HG02852 (cell line): Measurements from ENCODE around the gene SEMA3C.

Experiments
- ATAC-seq: cut with Tn5 transposase; IDR thresholded peaks from one replicate; pipeline ENCODE4 v1.9.1; 2021; ENCODE audit warnings: mild to moderate bottlenecking, moderate library complexity; ENCODE audit not compliant: unreplicated experiment

Gene SEMA3C

DNA sequence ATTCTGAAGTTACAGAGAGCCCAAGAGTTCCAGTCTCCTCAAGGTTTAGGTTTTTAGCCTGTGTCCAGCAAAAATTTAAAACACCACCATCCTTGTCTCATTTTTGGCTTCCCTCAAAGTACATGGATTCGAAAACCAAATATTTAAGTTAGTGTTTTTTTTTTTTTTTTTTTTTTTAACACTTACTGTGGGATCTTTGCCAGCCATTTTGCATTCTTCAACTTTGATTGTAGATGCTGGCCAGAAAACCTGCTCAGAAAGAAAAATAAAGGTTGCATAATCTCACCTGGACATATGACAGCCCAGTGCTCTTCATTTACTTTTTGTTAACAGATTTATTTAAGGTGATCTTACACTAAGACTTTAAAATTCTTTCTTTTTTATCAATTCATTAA lies 91.6 kb downstream of the SEMA3C start:
- ATAC-seq, result no peak

DNA sequence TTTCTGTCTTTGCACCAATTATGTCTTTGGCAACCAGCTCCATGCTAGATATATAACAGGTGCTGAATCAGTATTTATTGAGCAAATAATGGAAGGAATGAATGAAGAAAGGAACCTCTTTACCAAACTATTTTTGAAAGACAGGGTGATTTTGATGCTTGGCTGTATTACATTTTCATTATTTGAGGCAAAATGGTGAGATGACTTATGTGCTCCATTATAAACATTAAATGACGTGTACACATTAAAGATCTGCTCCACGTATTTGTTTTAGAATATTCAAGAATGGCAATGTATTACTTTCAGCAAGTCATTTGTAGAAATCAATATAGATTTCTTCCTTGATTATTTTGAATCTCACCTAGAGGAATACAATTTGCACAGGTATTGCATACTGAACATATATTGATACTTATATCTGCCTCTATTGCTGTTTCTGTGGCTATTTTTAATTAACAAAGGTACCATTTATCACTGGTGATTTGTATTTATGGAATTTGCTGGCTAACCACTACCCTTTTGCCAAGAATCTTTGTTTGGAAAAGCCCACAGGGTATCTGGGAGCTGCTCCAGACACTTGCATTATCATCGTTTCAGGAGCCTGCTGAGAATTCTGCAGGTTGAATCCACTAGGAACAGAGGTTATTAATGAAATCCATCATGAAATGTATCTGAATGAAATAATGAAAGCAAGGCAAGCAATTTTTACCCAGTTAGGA lies 92.2 kb downstream of the SEMA3C start:
- no peak for ATAC-seq

DNA sequence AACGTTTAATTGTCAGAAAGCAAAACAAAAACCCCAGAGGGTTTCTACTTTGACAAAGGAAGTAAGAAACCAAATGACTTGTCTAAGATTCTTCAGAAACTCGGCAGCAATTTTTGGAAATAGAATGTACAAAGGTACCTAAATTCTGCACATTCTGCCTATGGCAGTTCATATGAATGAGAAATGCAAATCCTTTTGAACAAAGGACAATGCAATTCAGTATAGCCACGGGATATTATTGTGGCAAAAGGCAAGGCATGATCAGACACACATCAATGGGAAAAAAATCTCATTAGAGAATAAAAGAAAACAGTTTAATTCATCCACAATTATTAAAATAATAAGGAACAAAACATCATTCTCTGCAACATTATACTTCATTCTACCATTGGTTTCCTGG lies 93.4 kb downstream of the SEMA3C start:
- ATAC-seq, result no peak

DNA sequence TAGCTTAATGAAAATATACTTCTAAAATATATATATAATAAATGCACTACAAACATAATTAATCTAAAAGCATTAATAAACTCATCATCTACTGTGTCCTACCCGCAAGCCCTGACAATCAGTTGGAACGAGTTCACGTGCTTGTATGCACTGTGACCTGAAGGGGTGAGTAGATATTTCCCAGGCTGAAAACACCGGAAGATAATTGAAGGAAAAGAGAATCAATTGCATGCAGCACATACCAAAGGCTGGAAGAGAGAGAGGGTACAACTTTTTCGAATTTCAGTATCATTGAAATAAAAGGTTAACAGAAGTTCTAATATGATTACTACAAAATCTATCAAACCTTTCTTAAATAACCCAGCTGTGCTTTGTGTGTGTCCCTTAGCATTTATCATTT lies 94.6 kb downstream of the SEMA3C start:
- ATAC-seq, result no peak

DNA sequence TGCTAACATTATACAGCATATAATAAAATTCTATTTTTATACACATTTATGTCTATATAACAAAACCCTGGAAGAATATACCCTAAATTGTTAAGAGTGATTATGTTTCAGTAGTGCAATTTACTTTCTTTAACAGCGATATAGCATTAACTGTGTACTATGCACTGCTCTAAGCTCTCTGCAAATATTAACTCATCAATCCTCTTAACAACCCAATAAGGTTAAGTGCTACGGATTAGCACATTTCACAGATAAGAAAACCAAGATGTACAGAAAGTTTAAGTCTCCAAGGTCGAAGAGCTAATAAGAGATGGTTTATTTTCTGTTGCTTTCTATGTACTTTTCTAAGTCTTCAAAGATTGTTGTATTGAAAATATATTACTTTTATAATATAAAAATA lies 95.8 kb downstream of the SEMA3C start:
- ATAC-seq, result no peak

DNA sequence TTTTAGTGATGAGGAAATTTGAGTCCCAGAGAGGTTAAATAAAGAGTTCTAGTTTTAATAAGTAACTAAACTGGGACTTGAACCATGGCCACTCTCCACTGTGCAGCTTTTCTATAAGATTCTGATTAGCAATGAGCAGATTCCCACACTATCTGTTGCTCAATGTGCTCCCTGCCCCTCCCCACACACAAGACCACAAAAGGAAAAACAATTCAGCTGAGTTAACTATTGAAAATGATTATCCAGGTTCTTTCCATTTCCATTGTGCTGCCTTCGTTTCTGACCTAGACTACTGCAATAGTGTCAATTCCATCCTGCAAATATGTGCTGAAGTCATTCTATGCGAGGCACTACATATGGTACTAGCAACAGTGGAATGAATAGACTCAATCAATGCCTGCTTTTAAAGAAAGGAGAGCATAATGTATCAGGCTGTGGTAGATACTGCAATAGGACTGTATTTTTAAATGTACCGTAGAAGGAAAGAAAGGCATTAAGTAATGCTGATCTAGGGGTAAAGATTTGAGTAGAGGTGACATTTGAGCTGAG lies 97.0 kb downstream of the SEMA3C start:
- no peak for ATAC-seq

DNA sequence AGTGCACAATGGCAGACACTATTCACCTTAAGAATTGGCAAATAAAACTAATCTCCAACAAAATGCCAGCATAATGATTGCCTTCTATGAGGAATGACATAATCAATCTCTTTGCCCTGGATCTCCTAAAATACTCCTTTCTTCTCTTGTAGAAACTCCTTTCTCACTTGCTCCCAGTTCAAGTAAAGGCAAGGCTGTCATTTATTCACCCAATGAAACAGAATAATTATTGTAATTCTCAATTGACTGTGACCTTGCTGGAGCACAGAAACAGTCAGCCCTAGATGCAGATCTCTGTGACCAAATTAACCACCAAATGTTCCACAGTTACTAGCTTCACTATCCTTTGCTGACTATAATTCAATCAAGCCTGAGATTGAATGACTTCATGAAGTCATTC lies 99.3 kb downstream of the SEMA3C start:
- no peak for ATAC-seq

DNA sequence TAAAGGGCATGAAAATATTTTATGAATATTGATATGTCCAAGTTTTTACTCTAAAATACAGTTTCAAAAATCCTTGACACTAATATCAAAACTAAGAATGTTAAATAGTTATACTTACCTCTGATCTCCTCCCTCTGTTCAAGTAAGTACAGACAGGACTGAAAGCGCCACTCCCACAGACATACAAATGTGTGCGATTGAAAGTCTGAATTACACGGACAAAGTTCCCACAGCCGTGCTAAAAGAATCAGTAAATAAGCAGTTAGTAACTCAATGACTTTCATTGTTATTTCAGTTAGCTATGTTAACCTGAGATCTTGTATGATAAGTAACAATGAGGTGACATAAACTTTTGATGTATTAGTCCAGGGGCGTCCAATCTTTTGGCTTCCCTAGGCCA lies 100.7 kb downstream of the SEMA3C start:
- no peak for ATAC-seq

DNA sequence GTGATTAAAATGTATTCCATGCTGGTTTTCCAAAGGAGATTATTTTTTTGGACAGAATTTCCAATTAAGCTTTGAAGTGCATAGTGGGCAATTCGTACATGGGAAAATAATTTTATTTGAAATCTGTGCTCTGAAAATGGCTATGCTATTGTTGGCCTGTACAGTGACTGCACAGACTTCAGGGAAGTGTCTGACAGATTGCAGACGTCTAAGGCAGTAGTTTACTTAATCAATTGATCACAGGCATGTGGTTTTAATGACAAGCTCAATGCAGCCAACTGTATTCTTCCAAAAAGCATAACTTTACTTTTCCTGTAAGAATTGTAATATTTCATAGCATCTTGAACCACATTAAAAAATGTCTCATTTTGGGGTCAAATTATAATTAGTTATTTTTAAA lies 102.0 kb downstream of the SEMA3C start:
- ATAC-seq, result no peak

DNA sequence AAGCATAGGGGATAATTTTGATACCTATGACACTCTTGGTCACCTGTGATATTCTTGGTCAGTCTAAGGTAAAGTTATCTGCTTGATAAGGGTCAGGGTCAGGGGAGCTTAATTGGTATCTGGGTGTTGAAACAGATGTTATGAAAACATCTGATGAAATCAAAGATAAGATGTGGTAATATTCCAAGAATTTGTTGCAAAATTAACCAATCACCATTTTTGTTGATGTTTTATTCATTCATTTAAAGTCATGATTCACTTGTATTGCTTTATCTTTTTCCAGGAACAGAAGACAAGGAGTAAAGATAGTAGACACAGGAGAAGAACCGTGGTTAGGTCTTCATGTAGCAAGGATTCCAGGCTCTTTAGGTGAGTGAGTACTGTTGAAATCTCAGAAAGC lies 103.1 kb downstream of the SEMA3C start:
- no peak for ATAC-seq

DNA sequence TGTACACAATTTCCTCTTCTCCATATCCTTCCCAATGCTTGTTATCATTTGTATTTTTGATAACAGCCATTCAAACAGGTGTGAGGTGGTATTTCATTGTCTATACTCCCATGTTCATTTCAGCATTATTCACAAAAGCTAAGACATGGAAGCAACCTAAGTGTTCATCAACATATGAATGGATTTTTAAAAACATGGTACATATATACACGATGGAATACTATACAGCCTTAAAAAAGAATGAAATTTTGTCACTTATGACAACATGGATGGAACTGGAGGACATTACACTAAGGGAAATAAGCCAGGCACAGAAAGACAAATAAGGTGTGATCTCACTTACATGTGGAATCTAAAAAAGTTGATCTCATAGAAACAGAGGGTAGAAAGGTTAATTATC lies 109.3 kb downstream of the SEMA3C start:
- no peak for ATAC-seq

DNA sequence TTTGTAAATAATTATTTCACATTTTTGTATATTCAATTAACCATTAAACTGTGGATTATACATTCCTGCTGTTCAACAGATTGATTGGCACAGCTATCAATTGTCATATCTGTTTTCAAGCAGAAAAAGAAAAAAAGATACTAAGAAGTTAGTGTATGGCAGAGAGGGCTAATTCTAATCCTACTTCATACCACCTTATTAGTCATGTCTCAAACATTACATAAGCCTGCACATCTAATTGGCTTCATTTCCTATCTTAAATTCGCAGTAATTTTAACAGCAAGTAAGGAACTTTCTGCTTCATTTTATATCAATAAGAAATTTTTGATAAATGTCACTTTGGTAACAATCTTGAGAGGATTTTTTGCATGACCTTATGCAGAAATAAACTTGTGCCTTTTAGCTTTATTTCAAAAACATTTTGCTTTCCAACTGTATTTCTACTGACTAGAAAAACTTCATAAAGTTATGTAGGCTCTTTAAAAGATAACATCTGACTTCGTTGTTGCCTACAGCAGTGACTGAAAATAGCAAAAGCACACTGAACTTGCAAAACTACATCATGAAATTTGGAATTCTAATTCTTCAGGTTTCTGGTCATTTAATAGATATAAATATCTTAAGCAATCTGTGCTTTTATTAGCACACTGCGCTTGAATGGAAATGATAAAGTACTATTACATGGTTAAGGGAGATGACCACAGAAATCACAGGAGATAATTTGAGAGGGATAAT lies 111.5 kb downstream of the SEMA3C start:
- no peak for ATAC-seq

DNA sequence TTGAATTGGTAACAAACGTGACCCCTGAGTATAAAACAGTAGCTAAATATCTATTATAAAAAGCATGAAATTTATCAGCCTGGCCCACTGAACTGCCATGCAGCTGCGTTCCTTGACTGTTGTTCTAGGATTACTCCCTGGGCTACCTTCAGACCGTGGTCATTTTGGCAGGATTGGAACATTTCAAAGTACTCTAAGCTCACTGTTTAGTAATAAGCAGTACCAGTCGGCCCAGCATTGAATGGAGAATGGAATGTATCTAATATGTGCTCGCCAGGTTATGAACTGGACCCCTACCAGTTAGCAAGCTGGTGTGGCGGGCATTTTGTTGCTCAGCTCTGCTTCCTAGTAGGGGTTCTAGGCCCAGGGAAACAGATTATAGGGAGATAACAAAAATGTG lies 112.2 kb downstream of the SEMA3C start:
- ATAC-seq, result no peak

DNA sequence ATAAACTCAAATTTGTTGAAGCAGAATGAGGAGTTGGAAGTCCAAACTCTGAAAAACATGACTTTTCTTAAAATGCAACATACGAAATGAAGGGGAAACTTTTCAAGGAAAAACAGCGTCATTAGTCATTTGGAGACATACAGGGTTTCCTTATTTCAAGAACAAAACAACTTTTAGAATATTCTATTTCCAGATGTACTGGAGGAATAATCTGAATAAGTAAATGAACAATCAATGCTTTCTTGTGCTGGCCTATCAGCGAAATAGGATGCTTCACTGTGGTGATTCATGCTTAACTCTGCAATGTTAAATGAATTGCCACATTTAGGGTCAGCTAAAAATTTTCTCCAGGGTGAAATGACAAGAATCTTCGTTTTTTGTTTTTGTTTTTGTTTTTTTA lies 114.3 kb downstream of the SEMA3C start:
- no peak for ATAC-seq

DNA sequence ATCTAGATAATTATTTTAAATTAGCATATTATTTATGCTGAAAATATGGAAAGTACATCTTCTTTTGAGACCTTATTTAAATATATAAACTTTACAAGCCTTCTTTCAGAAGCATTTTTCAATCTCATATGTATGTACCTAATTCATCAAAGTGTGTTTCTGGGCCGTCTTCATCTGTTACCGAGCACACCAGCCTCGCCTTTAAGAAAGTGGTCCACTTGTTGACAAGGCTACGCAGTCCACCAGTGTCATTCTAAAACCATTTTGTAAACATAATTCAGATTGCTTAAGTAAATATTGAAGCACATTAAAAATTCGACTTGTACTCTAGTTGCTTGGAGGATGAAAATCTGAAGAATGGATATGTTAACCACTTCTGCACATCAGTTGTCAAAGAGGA lies 116.3 kb downstream of the SEMA3C start:
- ATAC-seq, result no peak

DNA sequence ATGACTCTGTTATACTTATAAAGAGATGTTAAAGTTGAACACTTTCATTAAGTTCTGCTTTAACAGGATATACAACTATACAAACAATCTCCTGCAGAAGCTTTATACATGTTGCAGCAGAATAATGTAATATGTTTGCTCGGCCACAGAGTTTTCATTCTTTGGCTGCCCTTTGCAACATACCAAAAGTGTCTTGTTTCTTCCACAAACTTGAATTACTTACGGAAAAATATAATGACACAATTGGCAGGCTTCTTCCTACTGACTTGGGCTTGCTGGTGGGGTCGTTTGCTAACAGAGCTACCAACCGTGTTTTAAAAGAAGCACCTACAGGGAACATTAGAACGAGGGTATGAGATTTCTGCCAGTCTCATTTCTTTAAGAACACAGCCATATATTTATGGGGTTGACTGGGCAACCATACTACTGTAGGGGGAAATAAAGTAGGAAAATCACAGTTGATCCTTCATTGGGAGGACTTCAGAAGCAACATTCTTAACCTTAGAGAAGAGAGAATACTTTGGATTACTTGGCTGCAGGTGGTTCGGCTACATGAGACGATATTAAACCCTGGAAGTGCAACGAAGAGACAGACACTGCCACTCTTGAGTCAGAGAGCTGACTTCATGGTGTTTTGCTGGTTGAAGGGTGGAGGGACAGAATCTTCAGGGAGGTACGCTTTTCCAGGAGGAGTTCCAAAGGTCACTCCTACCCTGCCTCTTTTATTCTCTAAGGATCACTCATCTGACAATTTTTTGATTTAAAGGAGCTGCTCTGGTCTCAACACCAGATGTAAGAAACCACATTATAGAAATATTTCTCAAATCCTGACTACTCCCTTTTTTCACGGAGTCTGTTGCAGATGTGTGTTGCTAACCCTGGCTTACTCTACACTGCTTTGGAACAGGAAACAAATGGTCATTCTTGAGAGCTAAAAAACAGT lies 123.9 kb downstream of the SEMA3C start:
- ATAC-seq, result no peak

DNA sequence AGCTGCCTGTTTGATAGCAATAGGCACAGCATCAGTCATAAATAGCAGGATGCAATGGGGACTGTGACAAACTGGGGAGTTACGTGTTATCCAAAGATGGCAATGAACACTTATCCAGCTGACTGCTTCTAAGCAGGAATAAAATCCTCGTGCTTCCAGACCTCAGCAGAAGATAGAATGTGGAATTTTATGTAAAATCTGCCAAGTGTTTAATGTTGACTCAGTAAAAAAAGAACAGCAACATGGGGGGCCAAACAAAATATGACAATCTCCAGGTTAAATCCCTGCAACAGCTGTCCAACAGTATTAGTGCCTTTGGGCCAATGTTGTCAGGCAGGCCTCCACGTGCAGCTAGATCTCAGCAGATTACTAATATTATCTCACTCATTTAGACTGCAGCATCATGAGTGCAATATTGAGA lies 127.3 kb downstream of the SEMA3C start:
- no peak for ATAC-seq

DNA sequence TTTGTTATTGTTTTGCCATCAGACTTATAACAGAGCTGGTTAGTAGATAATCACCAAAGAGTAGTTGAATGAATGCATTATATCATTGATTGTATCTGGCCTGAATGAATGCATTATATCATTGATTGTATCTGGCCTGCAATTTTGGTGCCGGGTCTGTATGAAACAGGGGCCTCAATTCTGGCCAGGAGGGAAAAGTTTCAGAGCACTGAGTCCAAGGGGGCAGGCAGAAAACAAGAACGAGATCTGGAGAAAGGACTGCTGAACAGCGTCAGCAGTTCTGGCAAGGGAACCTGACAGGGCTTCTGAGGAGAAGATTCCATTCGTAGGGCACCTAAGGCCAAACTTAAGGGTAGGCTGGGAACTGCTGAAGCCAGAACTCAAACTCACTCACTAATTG lies 128.0 kb downstream of the SEMA3C start:
- ATAC-seq, result no peak

DNA sequence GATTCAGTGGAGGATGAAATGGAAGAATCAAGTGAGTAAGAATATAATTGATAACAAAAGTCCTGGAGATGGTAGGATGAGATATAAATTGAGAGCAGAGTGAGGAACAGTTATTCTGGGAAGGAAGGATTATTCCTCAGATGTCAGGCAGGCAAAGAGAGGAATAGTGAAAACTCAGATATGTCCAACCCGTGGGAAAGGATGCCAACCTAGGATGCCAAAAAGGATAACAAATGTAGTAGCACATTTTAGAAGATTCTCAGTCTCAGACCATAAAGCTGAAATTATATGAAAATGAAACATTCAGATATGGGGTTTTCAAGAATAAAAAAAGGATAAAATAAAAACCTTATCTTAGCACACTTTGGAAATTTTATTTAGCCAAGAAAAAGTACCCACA lies 131.1 kb downstream of the SEMA3C start:
- no peak for ATAC-seq

DNA sequence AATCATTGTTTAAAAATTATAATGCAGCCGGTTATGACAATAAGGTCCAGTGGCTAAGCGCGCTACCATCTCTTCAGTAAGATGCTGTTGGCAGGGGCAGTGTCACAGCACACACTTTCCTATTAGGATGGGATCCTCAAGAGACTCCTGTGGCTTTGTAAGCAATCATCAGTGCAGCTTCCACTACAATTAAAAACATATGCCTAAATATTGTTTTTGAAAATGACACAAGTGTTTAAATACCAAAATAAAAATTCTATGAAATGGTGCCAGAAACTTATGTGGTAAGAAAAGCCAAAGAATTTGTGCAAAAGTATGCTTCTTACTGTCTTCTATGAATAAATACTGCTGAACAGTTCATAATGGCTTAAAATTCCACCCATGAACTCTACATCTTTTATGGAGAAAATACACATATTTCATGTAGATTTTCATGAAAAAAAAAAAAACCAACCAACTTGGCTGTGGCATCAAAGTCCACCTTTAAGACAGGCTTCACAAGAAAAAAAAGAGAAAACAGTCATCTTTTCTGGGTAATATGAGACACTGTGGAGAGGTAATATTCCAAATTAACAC lies 132.8 kb downstream of the SEMA3C start:
- ATAC-seq, result no peak

DNA sequence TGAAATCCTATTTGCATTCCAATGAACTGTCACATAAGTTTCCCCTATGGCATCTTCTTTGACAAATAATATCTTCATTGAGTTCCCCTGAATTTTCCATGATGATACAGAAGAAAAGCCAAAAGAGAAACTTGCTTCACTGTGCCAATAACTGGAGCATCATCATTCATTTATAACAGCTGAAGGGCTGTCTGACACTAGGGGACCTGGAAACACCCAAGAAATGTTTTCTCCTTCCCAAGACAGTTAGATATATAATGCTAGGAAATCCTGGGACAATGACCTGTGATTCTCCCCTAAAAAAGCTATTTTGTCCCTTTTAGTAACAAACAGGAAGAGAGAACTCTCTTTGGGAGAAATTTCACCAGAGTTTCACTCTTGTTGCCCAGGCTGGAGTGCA lies 133.6 kb downstream of the SEMA3C start:
- no peak for ATAC-seq
